ENCODE measurements around the gene SMIM5. TPM values are rescaled to one million over a fixed set of nuclear protein-coding genes. Genes with fewer than 3 reads are reported as not detected.

The SMIM5 gene
- total and polyA plus RNA-seq, 4 donors, result 0.05 to 2.1 (median 0.71) TPM

GRCh38 chr17:75688209-75688825 is 55.1 kb downstream of the SMIM5 start:
- peak in 1 of 2 donors; percentile 63 for DNase-seq
- no peaks in the 10 kb centered on the region for H3K27me3 ChIP-seq (ENCODE audit: control insufficient read depth in 1 of 2, insufficient read depth in 2 of 2, low read length in 1 of 2)
- WGBS, 2 donors, result 77 to 80% methylated on average over 11 of the region's 11 CpGs
- intact Hi-C loops (cut with DNase I), result no loop called here
- no peak overlapping the region for H3K4me3 ChIP-seq (ENCODE audit: low read length in 2 of 2)
- no peaks in the 10 kb centered on the region for H3K9me3 ChIP-seq (ENCODE audit: control insufficient read depth, low read length)
- ATAC-seq (ENCODE audit: low FRiP score), result no peak
- H3K27ac ChIP-seq (ENCODE audit: low read depth in 1 of 2, low read length in 2 of 2), result no peak overlapping the region
- H3K4me1 ChIP-seq (ENCODE audit: control insufficient read depth in 1 of 2, insufficient read depth in 2 of 2, low read length in 2 of 2), result no peaks in the 10 kb centered on the region
- no peaks in the 10 kb centered on the region for H3K36me3 ChIP-seq (ENCODE audit: control insufficient read depth in 1 of 2, insufficient read depth in 2 of 2, low read length in 1 of 2)

GRCh38 chr17:75689441-75689873 is 56.2 kb downstream of the SMIM5 start:
- no peaks in the 10 kb centered on the region for H3K27me3 ChIP-seq (ENCODE audit: control insufficient read depth in 1 of 2, insufficient read depth in 2 of 2, low read length in 1 of 2)
- no peak overlapping the region for H3K27ac ChIP-seq (ENCODE audit: low read depth in 1 of 2, low read length in 2 of 2)
- no peak for ATAC-seq (ENCODE audit: low FRiP score)
- no peaks in the 10 kb centered on the region for H3K4me1 ChIP-seq (ENCODE audit: control insufficient read depth in 1 of 2, insufficient read depth in 2 of 2, low read length in 2 of 2)
- intact Hi-C loops (cut with DNase I), result no loop called here
- DNase-seq, result peak in 1 of 2 donors; percentile 3
- H3K36me3 ChIP-seq (ENCODE audit: control insufficient read depth in 1 of 2, insufficient read depth in 2 of 2, low read length in 1 of 2), result no peaks in the 10 kb centered on the region
- 86 to 93% methylated on average over 6 of the region's 6 CpGs for WGBS, 2 donors
- no peaks in the 10 kb centered on the region for H3K9me3 ChIP-seq (ENCODE audit: control insufficient read depth, low read length)
- no peak overlapping the region for H3K4me3 ChIP-seq (ENCODE audit: low read length in 2 of 2)

Other genes starting within 250 kb of the SMIM5 start
- gene GRB2, start 227.8 kb upstream of the SMIM5 start, total RNA-seq, result 100 to 1,000 TPM in 1 of 2 donors, 10 to 100 TPM in 1; 96.8 to 106 TPM
- gene GRB2, start 227.8 kb upstream of the SMIM5 start, polyA plus RNA-seq, result 10 to 100 TPM; 36.6 to 38.2 TPM
- gene TMEM94, start 176.8 kb upstream of the SMIM5 start, total RNA-seq, result 10 to 100 TPM; 51.5 to 74.8 TPM
- gene TMEM94, start 176.8 kb upstream of the SMIM5 start, polyA plus RNA-seq, result 10 to 100 TPM; 19.5 to 54.6 TPM
- 10 to 100 TPM; 61.5 to 63.4 TPM for gene CASKIN2, start 117.9 kb upstream of the SMIM5 start, total RNA-seq
- 1 to 10 TPM; 4.0 to 8.9 TPM for gene CASKIN2, start 117.9 kb upstream of the SMIM5 start, polyA plus RNA-seq
- gene TSEN54, start 116.9 kb upstream of the SMIM5 start, total RNA-seq, result 10 to 100 TPM; 10.8 to 14.0 TPM
- gene TSEN54, start 116.9 kb upstream of the SMIM5 start, polyA plus RNA-seq, result 10 to 100 TPM in 1 of 2 donors, 1 to 10 TPM in 1; 8.8 to 27.3 TPM
- gene LLGL2, start 107.7 kb upstream of the SMIM5 start, total RNA-seq, result 10 to 100 TPM in 1 of 2 donors, 1 to 10 TPM in 1; 9.7 to 11.1 TPM
- gene LLGL2, start 107.7 kb upstream of the SMIM5 start, polyA plus RNA-seq, result 10 to 100 TPM; 10.1 to 14.4 TPM
- gene MYO15B, start 45.6 kb upstream of the SMIM5 start, total RNA-seq, result 100 to 1,000 TPM; 113 to 279 TPM
- gene MYO15B, start 45.6 kb upstream of the SMIM5 start, polyA plus RNA-seq, result 100 to 1,000 TPM; 125 to 151 TPM
- gene RECQL5, start 33.7 kb downstream of the SMIM5 start, total RNA-seq, result 10 to 100 TPM; 11.4 to 26.1 TPM
- 10 to 100 TPM in 1 of 2 donors, 1 to 10 TPM in 1; 3.3 to 40.6 TPM for gene RECQL5, start 33.7 kb downstream of the SMIM5 start, polyA plus RNA-seq
- gene SAP30BP, start 33.9 kb downstream of the SMIM5 start, total RNA-seq, result 10 to 100 TPM; 72.6 to 78.6 TPM
- gene SAP30BP, start 33.9 kb downstream of the SMIM5 start, polyA plus RNA-seq, result 100 to 1,000 TPM in 1 of 2 donors, 10 to 100 TPM in 1; 43.3 to 127 TPM
- 10 to 100 TPM; 40.3 to 69.5 TPM for gene ITGB4, start 88.0 kb downstream of the SMIM5 start, total RNA-seq
- 10 to 100 TPM in 1 of 2 donors, 1 to 10 TPM in 1; 7.5 to 13.9 TPM for gene ITGB4, start 88.0 kb downstream of the SMIM5 start, polyA plus RNA-seq
- gene GALK1, start 131.8 kb downstream of the SMIM5 start, total RNA-seq, result 10 to 100 TPM; 16.8 to 27.1 TPM
- 10 to 100 TPM; 16.9 to 44.8 TPM for gene GALK1, start 131.8 kb downstream of the SMIM5 start, polyA plus RNA-seq
- 10 to 100 TPM; 28.9 to 34.1 TPM for gene UNK, start 151.4 kb downstream of the SMIM5 start, total RNA-seq
- gene UNK, start 151.4 kb downstream of the SMIM5 start, polyA plus RNA-seq, result 10 to 100 TPM in 1 of 2 donors, 1 to 10 TPM in 1; 8.8 to 21.7 TPM
- gene UNC13D, start 211.0 kb downstream of the SMIM5 start, total RNA-seq, result 10 to 100 TPM; 17.7 to 20.0 TPM
- 10 to 100 TPM in 1 of 2 donors, 1 to 10 TPM in 1; 3.8 to 23.1 TPM for gene UNC13D, start 211.0 kb downstream of the SMIM5 start, polyA plus RNA-seq
- 100 to 1,000 TPM; 104 to 122 TPM for gene WBP2, start 221.9 kb downstream of the SMIM5 start, total RNA-seq
- 100 to 1,000 TPM in 1 of 2 donors, 10 to 100 TPM in 1; 54.6 to 123 TPM for gene WBP2, start 221.9 kb downstream of the SMIM5 start, polyA plus RNA-seq
- 10 to 100 TPM; 39.8 to 88.5 TPM for gene TRIM47, start 245.1 kb downstream of the SMIM5 start, total RNA-seq
- gene TRIM47, start 245.1 kb downstream of the SMIM5 start, polyA plus RNA-seq, result 10 to 100 TPM; 15.7 to 47.7 TPM